DND-41 (cell line): Measurements from ENCODE around the gene TTC38.

Experiments
- EZH2 ChIP-seq: IDR thresholded peaks from 3 replicates; pipeline ENCODE4 v1.6.1; 2012; ENCODE audit warnings: borderline replicate concordance, low read depth, mild to moderate bottlenecking, moderate library complexity, low read length, inconsistent platforms; ENCODE audit not compliant: severe bottlenecking
- TF ChIP-seq, protein P1 (sequence below): IDR thresholded peaks from 2 replicates; pipeline ENCODE4 v1.5.1; 2012; ENCODE audit warnings: borderline replicate concordance, low read length, moderate library complexity, mild to moderate bottlenecking; ENCODE audit not compliant: poor library complexity, severe bottlenecking; ENCODE audit errors: extremely low read depth

DNA sequence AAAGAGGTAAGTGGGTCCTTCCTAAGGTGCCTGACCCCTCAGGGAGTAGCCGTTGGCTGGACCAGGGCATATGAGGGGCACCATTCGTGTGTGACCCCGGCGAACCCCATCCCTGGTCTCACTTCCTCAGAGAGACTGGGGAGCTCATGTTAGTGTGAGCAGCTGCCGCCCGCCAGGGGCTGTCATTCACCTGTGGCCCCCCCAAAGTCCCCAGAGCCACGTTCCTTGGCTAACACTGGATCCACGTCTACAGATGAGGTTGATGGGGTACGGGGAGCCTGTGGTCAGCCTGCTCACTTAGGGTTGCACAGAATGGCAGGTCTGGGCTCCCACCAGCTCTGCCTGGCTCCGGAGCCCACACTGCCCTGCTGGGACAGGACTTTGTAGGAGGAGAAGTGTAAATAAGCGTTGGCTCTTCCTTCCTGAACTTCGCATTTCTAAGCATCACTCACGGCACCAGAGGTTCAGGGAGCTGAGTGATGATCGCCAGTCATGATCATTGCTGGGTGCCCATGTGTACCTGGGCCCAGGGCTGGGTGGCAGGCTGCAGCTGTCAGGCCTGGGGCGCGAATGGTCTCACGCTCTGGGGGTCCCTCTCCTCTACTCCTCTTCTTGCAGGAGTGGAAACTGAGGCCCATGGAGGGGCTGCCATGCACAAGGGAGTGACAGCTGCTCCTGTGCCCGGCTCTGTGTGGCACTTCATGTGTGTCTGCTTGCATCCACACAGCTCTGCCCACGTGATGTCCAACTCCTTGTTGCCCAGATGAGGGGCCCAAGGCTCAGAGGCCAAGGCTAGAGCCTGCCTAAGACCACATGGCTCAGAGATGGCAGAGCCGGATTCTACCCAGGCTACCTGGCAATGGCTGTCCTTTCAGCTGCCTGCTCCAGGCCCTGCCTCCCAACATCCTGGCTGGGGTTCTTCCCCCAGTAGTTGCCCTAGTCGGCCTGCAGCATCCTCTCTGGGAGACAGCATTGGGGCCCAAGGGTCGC lies 11.1 kb downstream of the TTC38 start:
- no peak for TF ChIP-seq EZH2
- TF ChIP-seq, protein P1, sequence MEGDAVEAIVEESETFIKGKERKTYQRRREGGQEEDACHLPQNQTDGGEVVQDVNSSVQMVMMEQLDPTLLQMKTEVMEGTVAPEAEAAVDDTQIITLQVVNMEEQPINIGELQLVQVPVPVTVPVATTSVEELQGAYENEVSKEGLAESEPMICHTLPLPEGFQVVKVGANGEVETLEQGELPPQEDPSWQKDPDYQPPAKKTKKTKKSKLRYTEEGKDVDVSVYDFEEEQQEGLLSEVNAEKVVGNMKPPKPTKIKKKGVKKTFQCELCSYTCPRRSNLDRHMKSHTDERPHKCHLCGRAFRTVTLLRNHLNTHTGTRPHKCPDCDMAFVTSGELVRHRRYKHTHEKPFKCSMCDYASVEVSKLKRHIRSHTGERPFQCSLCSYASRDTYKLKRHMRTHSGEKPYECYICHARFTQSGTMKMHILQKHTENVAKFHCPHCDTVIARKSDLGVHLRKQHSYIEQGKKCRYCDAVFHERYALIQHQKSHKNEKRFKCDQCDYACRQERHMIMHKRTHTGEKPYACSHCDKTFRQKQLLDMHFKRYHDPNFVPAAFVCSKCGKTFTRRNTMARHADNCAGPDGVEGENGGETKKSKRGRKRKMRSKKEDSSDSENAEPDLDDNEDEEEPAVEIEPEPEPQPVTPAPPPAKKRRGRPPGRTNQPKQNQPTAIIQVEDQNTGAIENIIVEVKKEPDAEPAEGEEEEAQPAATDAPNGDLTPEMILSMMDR: no peak
